ENCODE measurements around the gene TMEM25. TPM values are rescaled to one million over a fixed set of nuclear protein-coding genes. Genes with fewer than 3 reads are reported as not detected.

TMEM25 gene
- total RNA-seq, 4 donors from 2014 or later: 12.6 to 25.6 (median 20.7) TPM

- Histone ChIP-seq H3K9me3 (no peaks in the 10 kb centered on the region), H3K36me3 (peaks cover 0 to 51% (median 7%) of the 10 kb centered on the region in 3 donors), H3K27ac (peak overlapping the region in 1 of 4 donors; percentile 29), H3K4me3 (no peak overlapping the region), H3K4me1 (peaks cover 0 to 54% (median 4%) of the 10 kb centered on the region in 4 donors), H3K27me3 (no peaks in the 10 kb centered on the region)
- TF ChIP-seq, protein P1, sequence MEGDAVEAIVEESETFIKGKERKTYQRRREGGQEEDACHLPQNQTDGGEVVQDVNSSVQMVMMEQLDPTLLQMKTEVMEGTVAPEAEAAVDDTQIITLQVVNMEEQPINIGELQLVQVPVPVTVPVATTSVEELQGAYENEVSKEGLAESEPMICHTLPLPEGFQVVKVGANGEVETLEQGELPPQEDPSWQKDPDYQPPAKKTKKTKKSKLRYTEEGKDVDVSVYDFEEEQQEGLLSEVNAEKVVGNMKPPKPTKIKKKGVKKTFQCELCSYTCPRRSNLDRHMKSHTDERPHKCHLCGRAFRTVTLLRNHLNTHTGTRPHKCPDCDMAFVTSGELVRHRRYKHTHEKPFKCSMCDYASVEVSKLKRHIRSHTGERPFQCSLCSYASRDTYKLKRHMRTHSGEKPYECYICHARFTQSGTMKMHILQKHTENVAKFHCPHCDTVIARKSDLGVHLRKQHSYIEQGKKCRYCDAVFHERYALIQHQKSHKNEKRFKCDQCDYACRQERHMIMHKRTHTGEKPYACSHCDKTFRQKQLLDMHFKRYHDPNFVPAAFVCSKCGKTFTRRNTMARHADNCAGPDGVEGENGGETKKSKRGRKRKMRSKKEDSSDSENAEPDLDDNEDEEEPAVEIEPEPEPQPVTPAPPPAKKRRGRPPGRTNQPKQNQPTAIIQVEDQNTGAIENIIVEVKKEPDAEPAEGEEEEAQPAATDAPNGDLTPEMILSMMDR (IDR thresholded peaks at IDR 0.05): no peak
- TF ChIP-seq EP300 (IDR thresholded peaks at IDR 0.05) (no peak), POLR2A (IDR thresholded peaks at IDR 0.05) (no peak)
- DNase-seq (ENCODE audit: low spot score in 2 of 2): no peak
- WGBS, 2 donors: 55 to 63% methylated on average over 6 of the region's 6 CpGs
Measured at GRCh38 chr11:118581057-118581456, 50.1 kb downstream of the TMEM25 start.

Other genes starting within 250 kb of the TMEM25 start
- gene CD3E, start 226.5 kb upstream of the TMEM25 start, total RNA-seq: 1 to 10 TPM in 1 of 4 donors, under 1 TPM in 2, not detected in 1; 0.78 to 3.6 (median 0.90) TPM
- gene CD3D, start 188.5 kb upstream of the TMEM25 start, total RNA-seq: 1 to 10 TPM in 1 of 4 donors, not detected in 3; 1.1 TPM
- gene CD3G, start 186.8 kb upstream of the TMEM25 start, total RNA-seq: 1 to 10 TPM in 2 of 4 donors, under 1 TPM in 1, not detected in 1; 0.44 to 1.5 (median 1.4) TPM
- 10 to 100 TPM; 38.4 to 48.5 (median 41.4) TPM for gene UBE4A, start 171.6 kb upstream of the TMEM25 start, total RNA-seq
- gene ATP5MG, start 129.6 kb upstream of the TMEM25 start, total RNA-seq: 10 to 100 TPM; 22.4 to 51.5 (median 34.4) TPM
- 100 to 1,000 TPM in 1 of 4 donors, 10 to 100 TPM in 3; 78.6 to 101 (median 86.8) TPM for gene KMT2A, start 94.7 kb upstream of the TMEM25 start, total RNA-seq
- gene TTC36, start 3.7 kb upstream of the TMEM25 start, total RNA-seq: 1 to 10 TPM; 2.7 to 9.0 (median 5.1) TPM
- 10 to 100 TPM; 30.3 to 44.4 (median 35.4) TPM for gene IFT46, start 34.7 kb downstream of the TMEM25 start, total RNA-seq
- 10 to 100 TPM; 74.3 to 94.8 (median 88.5) TPM for gene ARCN1, start 41.2 kb downstream of the TMEM25 start, total RNA-seq
- 100 to 1,000 TPM; 299 to 365 (median 323) TPM for gene PHLDB1, start 76.4 kb downstream of the TMEM25 start, total RNA-seq
- not detected for gene TREH, start 148.5 kb downstream of the TMEM25 start, total RNA-seq

Data from tibial nerve (tissue), 4 donors.